ENCODE results near the gene MSN.

Gene MSN

DNA sequence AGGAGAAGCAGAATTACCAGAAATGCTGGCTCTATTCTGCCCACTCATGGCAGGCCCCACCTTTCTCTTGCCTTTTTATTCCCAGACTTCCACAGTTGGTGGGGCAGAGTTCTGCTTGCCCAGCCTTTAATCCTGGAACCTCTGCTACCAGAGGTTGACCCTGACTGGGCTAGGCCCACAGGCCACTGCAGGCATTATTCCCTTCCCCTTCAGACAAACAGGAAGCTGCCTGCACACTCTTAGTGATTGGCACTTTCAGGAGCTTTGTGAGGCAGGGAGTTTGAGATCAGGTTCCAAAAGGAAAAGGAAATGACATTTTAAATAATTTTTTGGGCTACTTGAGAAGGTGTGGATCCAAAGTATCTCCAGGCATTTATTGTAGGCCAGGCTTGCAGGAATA, 18.8 kb downstream of the MSN start:
- no peak for FAIRE-seq
- no peak for TF ChIP-seq SPI1 (IDR thresholded peaks at IDR 0.05; ENCODE audit: low read depth, low read length)
- TF ChIP-seq TAF1 (IDR thresholded peaks at IDR 0.05; ENCODE audit: low read depth, low read length) = no peak
- no peak for TF ChIP-seq POLR2A (IDR thresholded peaks at IDR 0.05; ENCODE audit: low read depth, low read length)
- no peak for TF ChIP-seq POU2F2 (IDR thresholded peaks at IDR 0.05; ENCODE audit: low read depth, low read length)
- TF ChIP-seq PAX5 (IDR thresholded peaks at IDR 0.05; ENCODE audit: insufficient read depth, low read length, severe bottlenecking) = no peak
- no peak for TF ChIP-seq POLR2AphosphoS5 (IDR thresholded peaks at IDR 0.05; ENCODE audit: low read depth, low read length)
- DNase-seq (ENCODE audit: insufficient read length, low spot score) = no peak

DNA sequence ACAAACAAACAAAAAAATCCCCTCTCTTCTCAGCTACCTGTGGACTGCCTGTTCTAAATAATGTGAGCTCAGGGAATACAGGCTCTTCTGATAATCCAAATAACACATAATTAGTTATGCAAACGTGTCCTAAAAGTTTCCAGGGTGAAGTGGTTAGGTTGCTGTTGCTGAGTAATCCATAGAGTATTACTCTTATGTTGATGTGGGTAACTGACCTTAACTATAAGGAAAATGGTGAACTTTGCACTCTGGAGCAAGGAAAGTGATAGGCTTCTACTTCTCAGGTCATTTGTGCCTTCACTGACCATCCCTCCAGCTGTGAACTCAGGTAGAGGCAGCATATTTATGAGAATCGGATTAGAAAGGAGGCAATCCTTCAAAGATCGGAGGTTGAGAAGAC, 19.9 kb downstream of the MSN start:
- FAIRE-seq = no peak
- DNase-seq (ENCODE audit: insufficient read length, low spot score) = no peak
- TF ChIP-seq SPI1 (IDR thresholded peaks at IDR 0.05; ENCODE audit: low read depth, low read length) = no peak
- no peak for TF ChIP-seq POU2F2 (IDR thresholded peaks at IDR 0.05; ENCODE audit: low read depth, low read length)
- TF ChIP-seq TAF1 (IDR thresholded peaks at IDR 0.05; ENCODE audit: low read depth, low read length) = no peak
- TF ChIP-seq PAX5 (IDR thresholded peaks at IDR 0.05; ENCODE audit: insufficient read depth, low read length, severe bottlenecking) = no peak
- no peak for TF ChIP-seq POLR2A (IDR thresholded peaks at IDR 0.05; ENCODE audit: low read depth, low read length)
- TF ChIP-seq POLR2AphosphoS5 (IDR thresholded peaks at IDR 0.05; ENCODE audit: low read depth, low read length) = no peak

DNA sequence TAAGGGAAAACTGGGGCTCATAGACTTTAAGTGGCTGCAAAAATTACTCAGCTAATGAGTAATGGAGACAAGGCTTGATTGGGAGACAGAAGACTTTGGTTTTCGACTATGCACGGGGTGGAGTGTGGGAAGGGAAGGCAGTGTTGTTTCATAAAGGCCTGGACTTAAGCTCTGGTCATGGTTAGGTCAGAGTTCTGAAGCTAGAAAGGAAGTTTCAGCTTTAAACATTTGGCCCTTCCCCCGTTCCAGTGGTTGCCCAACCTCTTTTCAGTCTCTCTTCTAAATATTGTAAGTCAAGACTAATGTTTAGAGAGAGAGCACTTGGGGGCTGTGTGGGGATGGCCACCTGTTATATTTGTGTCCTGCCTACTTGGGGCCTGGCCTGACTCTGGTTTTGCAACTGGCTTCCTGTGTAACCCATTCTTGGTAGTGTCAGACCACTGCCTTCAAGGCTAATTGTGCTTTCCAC, 21.0 kb downstream of the MSN start:
- no peak for TF ChIP-seq POLR2AphosphoS5 (IDR thresholded peaks at IDR 0.05; ENCODE audit: low read depth, low read length)
- TF ChIP-seq POU2F2 (IDR thresholded peaks at IDR 0.05; ENCODE audit: low read depth, low read length) = no peak
- TF ChIP-seq TAF1 (IDR thresholded peaks at IDR 0.05; ENCODE audit: low read depth, low read length) = no peak
- TF ChIP-seq PAX5 (IDR thresholded peaks at IDR 0.05; ENCODE audit: insufficient read depth, low read length, severe bottlenecking) = no peak
- TF ChIP-seq POLR2A (IDR thresholded peaks at IDR 0.05; ENCODE audit: low read depth, low read length) = no peak
- TF ChIP-seq SPI1 (IDR thresholded peaks at IDR 0.05; ENCODE audit: low read depth, low read length) = no peak
- DNase-seq (ENCODE audit: insufficient read length, low spot score) = peak; percentile 13
- peak; percentile 92 for FAIRE-seq

DNA sequence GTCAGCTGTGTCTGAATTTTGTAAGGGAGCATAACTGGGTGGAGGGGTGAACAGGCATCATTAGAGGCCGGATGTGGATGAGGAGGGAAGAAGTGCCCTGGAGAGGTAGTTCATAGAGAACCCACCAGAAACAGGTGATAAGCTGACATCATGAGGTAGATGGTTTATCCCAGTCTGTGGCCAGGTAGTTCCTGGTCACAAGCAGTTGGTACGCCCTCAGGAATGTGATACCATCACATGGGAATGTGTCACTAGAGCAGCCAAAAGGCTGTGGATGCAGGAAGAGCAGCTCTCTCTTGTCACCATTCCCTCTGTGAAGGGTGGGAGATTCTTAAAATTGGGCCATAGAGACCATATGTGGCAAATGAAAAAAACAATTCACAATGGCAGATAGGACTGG, 21.9 kb downstream of the MSN start:
- no peak for TF ChIP-seq POLR2A (IDR thresholded peaks at IDR 0.05; ENCODE audit: low read depth, low read length)
- TF ChIP-seq POLR2AphosphoS5 (IDR thresholded peaks at IDR 0.05; ENCODE audit: low read depth, low read length) = no peak
- no peak for TF ChIP-seq PAX5 (IDR thresholded peaks at IDR 0.05; ENCODE audit: insufficient read depth, low read length, severe bottlenecking)
- TF ChIP-seq SPI1 (IDR thresholded peaks at IDR 0.05; ENCODE audit: low read depth, low read length) = no peak
- no peak for TF ChIP-seq TAF1 (IDR thresholded peaks at IDR 0.05; ENCODE audit: low read depth, low read length)
- no peak for TF ChIP-seq POU2F2 (IDR thresholded peaks at IDR 0.05; ENCODE audit: low read depth, low read length)
- FAIRE-seq (peak; percentile 13), DNase-seq (ENCODE audit: insufficient read length, low spot score) (no peak)

DNA sequence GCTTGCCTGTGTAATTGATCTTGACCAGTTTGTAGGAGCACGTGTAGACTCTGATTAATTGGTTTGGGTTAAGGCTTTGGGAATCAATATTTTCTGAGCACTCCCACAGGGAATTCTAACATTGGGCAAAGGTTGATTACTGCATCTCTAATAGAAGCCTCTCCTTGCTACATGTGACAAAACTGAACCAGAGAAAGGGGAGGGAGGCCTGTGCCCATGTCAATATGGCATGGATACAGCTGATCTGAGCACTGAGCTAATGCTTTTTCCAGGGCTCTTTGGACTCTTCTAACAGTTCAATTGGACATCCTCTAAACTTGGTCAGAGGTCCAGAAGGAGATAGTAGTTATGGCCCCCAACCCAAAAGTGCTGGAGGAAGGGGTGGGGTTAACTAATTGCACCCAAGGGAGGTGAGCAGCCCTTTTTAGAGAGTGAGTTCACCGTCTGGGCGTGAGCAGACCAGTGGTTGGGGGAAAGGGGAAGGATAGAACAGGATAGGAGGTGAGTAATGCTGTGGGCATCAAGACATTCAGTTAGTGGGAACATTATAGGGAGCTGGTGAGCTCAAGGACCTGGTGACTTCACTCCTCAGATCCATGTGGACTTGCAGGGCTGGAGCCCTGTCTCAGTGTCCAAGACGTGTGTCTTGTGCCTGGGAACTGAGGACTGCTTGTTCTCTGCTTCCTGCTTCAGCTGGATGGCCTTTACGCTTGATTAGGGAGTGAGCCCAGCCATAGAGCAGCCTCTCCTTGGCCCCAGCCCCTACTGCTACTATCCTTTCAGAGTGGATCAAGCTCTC, 22.8 kb downstream of the MSN start:
- no peak for TF ChIP-seq TAF1 (IDR thresholded peaks at IDR 0.05; ENCODE audit: low read depth, low read length)
- TF ChIP-seq POLR2A (IDR thresholded peaks at IDR 0.05; ENCODE audit: low read depth, low read length) = no peak
- no peak for TF ChIP-seq PAX5 (IDR thresholded peaks at IDR 0.05; ENCODE audit: insufficient read depth, low read length, severe bottlenecking)
- TF ChIP-seq POLR2AphosphoS5 (IDR thresholded peaks at IDR 0.05; ENCODE audit: low read depth, low read length) = no peak
- TF ChIP-seq SPI1 (IDR thresholded peaks at IDR 0.05; ENCODE audit: low read depth, low read length) = no peak
- TF ChIP-seq POU2F2 (IDR thresholded peaks at IDR 0.05; ENCODE audit: low read depth, low read length) = no peak
- no peak for DNase-seq (ENCODE audit: insufficient read length, low spot score)
- FAIRE-seq = peak; percentile 74

DNA sequence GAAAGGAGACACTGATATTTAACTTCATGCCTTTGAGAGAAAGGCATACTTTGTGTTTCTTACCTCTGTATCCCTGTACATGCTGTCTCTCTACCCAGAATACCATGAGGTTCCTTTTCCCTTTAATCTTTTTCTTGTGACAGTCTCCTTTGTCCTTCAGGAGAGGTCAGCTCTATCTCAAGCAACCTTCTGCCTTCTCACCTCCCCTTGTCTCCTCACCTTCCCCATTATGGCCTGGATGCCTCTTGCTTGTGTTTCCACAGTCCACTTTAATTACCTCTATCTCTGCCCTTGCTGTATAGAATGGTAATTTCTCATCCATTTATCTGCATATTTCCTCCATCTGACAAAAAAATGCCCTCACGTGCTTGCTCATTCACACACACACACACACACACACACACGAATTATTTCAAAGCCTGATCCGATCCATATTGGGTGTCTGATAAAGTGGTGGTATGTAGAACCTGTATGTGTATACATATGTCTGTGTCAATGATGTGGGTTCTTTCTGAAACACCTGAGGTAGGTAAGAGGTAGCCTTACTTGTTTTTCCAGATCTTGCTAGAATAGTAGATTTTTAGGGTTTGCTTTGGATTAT, 28.5 kb downstream of the MSN start:
- FAIRE-seq = peak; percentile 84
- TF ChIP-seq SPI1 (IDR thresholded peaks at IDR 0.05; ENCODE audit: low read depth, low read length) = no peak
- TF ChIP-seq TAF1 (IDR thresholded peaks at IDR 0.05; ENCODE audit: low read depth, low read length) = no peak
- no peak for TF ChIP-seq POU2F2 (IDR thresholded peaks at IDR 0.05; ENCODE audit: low read depth, low read length)
- no peak for TF ChIP-seq POLR2AphosphoS5 (IDR thresholded peaks at IDR 0.05; ENCODE audit: low read depth, low read length)
- no peak for TF ChIP-seq POLR2A (IDR thresholded peaks at IDR 0.05; ENCODE audit: low read depth, low read length)
- TF ChIP-seq PAX5 (IDR thresholded peaks at IDR 0.05; ENCODE audit: insufficient read depth, low read length, severe bottlenecking) = no peak
- no peak for DNase-seq (ENCODE audit: insufficient read length, low spot score)

DNA sequence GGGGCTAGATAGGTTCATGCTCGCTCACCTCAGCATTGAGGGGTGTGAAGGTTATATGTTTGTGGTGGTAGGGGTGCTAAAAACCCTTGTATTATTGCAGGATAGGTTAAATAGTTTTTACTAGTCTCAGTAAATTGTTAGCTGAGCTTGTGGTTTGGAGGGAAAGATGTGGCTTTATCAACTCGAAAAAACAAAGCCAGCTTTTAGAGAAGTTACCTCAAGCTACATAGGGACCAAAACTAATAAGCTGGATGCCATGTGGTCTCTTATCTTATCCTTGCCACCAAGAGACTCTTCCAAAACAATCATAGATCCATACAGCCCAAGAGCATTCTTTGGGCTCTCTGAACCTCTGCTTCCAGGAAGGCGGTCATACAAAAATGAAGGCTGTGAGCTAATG, 29.2 kb downstream of the MSN start:
- DNase-seq (ENCODE audit: insufficient read length, low spot score) (no peak), FAIRE-seq (no peak)
- TF ChIP-seq POU2F2 (IDR thresholded peaks at IDR 0.05; ENCODE audit: low read depth, low read length) (no peak), TAF1 (IDR thresholded peaks at IDR 0.05; ENCODE audit: low read depth, low read length) (no peak), SPI1 (IDR thresholded peaks at IDR 0.05; ENCODE audit: low read depth, low read length) (no peak), POLR2A (IDR thresholded peaks at IDR 0.05; ENCODE audit: low read depth, low read length) (no peak), POLR2AphosphoS5 (IDR thresholded peaks at IDR 0.05; ENCODE audit: low read depth, low read length) (no peak), PAX5 (IDR thresholded peaks at IDR 0.05; ENCODE audit: insufficient read depth, low read length, severe bottlenecking) (no peak)

DNA sequence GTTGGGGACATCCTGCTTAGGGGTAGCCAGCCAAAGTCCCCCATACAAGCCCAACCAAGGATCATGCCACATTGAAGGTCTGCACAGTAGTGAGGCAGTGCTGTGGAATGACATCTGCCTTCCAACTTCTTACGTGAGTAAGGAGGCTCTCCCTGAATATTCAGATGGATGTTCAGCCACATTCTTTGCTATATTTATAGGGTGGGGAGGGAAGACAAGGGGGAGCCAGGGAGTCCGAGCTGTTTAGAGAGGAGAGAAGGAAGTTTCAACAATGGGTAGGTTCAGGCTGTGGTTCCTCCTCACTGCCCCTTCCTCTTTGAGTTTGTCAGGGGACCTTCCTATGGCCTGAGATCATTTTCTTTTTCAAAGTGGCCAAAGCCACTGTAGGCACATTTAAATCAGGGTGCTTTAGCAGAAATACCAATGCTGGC, 29.8 kb downstream of the MSN start:
- DNase-seq (ENCODE audit: insufficient read length, low spot score) (no peak), FAIRE-seq (no peak)
- peak; percentile 18; the same call in 1 of the 2 replicates for TF ChIP-seq SPI1 (IDR thresholded peaks at IDR 0.05; ENCODE audit: low read depth, low read length)
- no peak for TF ChIP-seq POU2F2 (IDR thresholded peaks at IDR 0.05; ENCODE audit: low read depth, low read length)

DNA sequence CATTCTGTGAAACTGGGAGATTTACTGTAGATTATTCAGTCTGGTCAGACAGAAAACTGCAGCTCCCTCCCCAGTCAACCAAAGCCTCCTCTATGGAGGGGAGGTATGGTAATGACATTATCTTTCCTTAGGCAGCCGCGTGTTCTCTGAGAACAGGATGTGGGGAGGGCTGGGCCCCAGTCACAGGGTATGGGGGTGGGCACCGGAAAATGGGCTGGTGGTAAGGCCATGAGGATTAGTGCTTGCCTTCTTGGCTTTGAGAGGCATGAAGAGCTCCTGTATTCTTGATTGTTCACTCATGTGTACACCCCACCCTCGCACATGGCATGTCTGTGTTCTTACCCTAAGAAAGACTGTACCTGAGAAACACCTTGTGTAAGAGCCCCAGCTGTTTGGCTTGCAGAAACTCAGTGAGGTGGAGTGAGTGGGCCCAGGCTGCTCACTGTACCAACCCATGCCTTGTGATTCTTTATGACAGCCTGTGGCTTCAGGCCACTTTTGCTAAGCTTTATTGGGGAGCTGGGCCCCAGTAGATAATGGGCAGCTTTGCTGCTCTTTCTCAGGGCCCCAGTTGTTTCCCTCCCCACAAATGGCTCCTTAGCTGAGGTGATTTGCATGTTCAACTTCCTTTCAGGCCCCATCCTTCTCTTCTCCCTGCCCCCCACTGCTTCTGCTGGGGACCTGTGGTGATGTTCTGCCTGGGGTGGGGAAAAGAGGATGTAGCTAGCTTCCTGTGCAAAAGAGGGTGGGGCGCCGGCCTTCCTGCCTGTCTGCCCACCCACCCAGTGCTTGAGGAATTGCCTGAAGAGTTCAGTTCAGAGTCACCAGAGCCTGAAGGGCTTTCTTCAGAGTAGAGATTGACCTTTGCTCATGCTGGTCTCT, 30.7 kb downstream of the MSN start:
- no peak; the same call in 1 of the 2 replicates for TF ChIP-seq POLR2AphosphoS5 (IDR thresholded peaks at IDR 0.05; ENCODE audit: low read depth, low read length)
- no peak for TF ChIP-seq POLR2A (IDR thresholded peaks at IDR 0.05; ENCODE audit: low read depth, low read length)
- TF ChIP-seq PAX5 (IDR thresholded peaks at IDR 0.05; ENCODE audit: insufficient read depth, low read length, severe bottlenecking) = no peak
- peak; percentile 90; the same call in 1 of the 2 replicates for TF ChIP-seq POU2F2 (IDR thresholded peaks at IDR 0.05; ENCODE audit: low read depth, low read length)
- peak; percentile 51 for TF ChIP-seq SPI1 (IDR thresholded peaks at IDR 0.05; ENCODE audit: low read depth, low read length)
- peak; percentile 15; the same call in 1 of the 2 replicates for TF ChIP-seq TAF1 (IDR thresholded peaks at IDR 0.05; ENCODE audit: low read depth, low read length)
- FAIRE-seq (peak; percentile 94), DNase-seq (ENCODE audit: insufficient read length, low spot score) (no peak)
